Raji (cell line): Measurements from ENCODE around the gene POLR1D.

ENCODE experiments used
- POLR2A ChIP-seq: IDR thresholded peaks from 2 replicates; pipeline ENCODE4 v1.6.1; 2011; ENCODE audit warnings: low read depth, low read length, control low read depth; ENCODE audit not compliant: insufficient read depth

The POLR1D gene

GRCh38 chr13:27601803-27602202 is 19.9 kb upstream of the POLR1D start:
- no peak for TF ChIP-seq POLR2A

DNA sequence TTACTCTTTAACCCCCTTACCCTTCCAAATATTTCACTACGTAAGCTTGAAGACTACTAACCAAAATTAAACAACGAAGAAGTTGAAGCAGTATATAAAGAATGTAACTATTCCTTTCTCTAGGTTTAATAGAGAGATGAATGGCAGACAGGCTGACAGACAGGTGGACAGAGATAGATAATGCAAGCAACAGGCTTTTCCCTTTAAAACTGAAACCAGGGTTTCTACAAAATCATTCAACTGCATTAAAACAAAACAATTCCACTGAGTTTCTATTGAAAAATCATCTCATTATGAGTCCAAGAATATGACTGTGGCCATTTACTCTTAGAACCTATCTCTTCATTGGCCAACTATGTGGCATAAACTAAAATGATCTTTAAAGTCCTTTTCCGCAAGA is 16.6 kb upstream of the POLR1D start:
- TF ChIP-seq POLR2A = no peak

DNA sequence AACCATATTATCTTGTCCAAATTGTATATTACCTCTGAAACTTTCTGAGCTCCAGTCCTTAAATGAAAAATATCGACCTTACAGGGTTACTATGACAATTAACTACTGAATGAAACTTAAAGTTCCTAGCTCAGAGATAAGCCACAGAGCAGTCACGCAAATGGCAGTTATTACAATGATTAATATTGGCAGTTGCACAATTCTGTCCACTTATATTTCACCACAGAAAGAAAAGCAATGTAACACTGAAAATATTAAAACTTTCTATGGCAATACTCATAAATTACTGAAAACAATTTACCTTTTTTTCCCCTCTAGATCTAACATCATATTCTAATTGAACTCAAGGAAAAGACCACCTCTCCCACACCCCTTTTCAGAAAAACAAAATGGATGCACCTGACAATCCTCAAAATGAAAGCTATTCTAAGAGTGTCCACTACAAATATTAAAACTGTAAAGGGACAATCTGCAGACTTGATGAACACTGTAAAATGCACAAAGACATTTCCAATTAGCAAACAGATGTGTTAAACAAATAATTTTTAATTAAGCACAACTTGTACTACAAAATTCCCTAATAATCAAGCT is 16.0 kb upstream of the POLR1D start:
- no peak for TF ChIP-seq POLR2A

GRCh38 chr13:27607125-27607524 is 14.6 kb upstream of the POLR1D start:
- no peak for TF ChIP-seq POLR2A

DNA sequence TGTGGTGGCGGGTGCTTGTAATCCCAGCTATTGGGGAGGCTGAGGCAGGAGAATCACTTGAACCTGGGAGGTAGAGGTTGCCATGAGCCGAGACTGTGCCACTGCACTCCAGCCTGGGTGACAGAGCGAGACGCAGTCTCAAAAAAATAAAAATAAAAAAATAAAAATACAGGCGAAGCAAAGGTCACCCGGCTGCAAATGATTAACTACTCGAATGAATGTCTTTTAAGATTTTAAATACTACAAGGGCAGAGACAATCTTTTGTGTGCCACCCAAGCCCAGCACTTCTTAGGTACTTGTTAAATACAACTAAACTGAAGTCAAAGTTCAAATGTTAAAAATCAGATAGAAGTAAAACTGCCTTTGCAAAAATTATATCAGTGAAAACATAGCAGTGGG is 8.1 kb upstream of the POLR1D start:
- TF ChIP-seq POLR2A = no peak

DNA sequence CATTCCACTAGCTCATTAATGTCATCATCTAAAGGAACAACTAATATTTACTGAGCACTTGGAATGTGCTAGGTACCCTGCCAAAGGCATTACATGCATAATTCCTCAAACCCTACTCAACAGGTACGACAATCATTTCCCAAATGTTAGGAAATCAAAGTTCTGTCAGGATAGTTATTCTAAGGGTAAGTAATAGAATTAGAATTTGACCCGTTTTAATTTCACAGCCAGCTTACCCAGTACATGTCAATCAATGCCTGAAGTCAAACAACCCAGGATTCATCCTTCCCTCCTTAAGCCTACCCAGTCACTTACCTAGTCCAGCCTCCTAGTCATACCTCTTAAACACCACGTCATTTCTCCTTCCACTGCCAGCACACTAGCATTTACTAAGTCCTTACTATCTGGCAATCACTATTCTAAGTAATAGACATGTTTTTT is 3.8 kb upstream of the POLR1D start:
- no peak for TF ChIP-seq POLR2A

DNA sequence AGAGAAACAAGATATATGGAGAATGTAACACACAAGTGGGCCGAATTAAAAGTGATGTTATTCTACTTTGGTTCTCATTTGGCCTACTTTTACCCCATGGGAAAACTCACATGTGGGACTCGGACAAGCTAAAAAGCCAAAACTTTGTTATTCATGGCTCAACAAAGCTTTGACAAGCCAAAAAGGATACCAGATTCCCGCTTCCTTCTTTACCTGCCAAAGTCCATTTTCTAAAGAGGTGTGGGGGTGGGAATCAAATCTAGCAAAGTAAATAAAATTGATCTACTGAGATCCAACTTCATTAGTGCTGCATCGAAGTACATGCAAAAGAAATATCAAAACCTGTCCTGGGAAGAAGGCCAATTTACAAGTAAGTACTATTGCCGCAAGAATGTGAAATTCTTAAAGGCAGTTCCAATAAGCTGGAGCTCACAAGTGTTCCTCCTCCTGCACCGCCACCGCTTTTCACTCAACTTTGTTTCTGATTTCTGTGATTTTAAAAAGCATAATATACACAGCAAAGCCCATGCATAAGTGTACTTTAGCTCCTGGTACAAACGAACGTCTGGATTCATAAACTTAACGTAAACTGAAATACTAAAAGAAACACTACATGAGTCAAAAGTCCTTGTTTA is 2.5 kb upstream of the POLR1D start:
- no peak for TF ChIP-seq POLR2A

DNA sequence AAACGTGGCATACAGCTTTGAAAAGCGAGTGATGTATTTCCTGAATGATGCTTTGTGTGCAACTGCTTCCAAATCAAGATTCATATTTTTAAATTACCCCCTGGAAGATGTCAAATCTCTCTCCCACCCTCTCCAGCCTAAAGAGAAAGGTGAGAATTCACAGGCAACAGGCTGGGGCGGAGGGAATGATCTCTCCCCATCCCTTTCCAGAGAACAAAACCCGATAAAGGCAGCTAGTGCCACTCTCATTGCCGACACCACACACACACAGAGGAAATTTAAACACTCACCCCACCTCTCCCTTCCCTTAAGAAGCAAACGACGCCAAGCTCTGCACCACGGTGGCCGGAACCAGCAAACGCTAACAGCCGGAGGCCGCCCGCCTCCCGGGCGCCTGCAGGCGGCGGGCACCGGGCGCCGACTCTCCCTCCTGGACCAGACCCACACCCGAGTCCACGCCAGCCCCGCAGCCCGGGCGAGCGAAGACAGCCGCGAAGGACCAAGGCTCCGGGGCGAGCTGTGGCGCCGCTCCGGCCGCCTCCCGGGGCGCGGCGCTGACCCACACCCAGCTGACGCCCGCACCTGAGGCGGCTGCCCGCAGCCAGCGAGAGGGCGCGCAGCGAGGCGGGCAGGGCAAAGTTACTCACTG is 1.8 kb upstream of the POLR1D start:
- no peak; the same call in 1 of the 2 replicates for TF ChIP-seq POLR2A

DNA sequence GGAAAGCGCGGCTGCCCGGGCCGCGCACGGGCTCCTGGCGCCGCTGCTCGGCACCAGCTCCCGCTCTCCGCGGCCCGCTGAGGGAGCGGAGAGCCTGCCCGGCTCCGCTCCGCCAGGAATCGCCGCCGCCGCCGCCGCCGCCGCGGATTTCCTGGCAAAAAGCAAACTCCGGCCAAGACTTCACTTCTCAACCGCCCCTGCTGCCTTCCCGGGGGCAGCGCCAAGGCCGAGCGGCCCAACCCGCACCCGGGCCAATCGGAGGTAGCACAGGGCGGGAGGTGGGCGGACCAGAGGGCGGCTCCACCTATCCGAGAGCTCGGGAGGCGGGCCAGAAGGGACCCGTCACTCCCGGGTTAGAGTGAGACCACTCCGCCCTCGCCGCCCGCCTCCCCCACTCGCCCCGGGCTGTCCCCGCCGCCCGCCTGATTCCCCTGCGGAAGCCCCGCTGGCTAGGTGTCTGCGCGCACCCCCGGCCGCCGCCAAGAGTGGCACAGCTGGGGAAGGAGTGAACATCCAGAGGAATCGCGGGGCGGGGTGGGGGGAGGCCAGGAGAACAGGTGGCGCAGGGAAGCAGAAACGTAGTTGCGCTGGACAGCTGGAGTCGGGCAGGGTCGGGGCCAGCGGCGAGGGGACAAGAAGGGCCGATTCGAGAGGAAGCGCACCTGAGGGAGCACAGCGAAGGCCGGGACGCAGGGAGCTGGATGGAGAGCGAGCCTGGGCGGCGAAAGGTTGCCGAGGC is 1.1 kb upstream of the POLR1D start, which contains the start of gene LNX2:
LNX2 (minus strand) TSS at position 153 of the 739 bp plus-strand sequence. CDS start 38,826 bp downstream, outside the sequence.
- peak; percentile 56 for TF ChIP-seq POLR2A

- TF ChIP-seq POLR2A = no peak
Measured at GRCh38 chr13:27621116-27621365, 651 bp upstream of the POLR1D start.

DNA sequence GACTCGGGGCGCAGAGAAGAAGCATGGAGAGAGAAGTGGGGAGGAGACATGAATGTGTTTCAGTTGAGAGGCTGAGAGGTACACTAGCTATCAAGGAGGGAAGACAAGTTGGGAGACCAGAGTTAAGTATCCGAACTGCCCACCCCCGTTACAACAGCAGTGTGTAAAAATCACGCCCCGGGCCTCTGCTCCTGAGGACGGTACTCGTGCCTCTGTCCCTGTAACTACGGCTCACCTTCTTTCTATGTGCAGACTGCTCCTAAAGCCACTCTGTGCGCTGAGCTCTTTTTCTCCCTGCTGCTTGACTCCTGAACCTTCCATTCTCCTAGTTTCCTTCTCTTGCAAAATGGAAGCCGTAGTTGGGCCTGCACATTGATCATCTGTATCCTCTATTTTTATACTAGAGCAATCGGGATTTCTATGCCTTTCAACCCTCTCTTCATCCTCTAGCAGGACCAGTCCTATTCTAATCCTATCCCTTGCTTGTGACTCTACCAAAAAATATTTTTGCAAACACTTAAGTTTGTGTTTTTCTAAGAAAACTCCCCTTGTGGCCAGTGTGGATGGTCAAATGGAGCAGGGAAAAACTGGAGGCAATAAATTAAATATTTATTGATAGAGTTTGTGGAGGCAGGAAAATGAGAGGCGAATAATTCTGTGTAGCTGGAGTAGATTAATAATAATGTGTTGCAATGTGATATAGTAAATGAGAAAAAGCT is 569 bp downstream of the POLR1D start:
- no peak for TF ChIP-seq POLR2A

GRCh38 chr13:27622881-27623280 is 1.2 kb downstream of the POLR1D start:
- no peak for TF ChIP-seq POLR2A

- no peak for TF ChIP-seq POLR2A
Measured at GRCh38 chr13:27624071-27624470, 2.4 kb downstream of the POLR1D start.

GRCh38 chr13:27625839-27626238 is 4.1 kb downstream of the POLR1D start:
- no peak for TF ChIP-seq POLR2A

- no peak for TF ChIP-seq POLR2A
Measured at GRCh38 chr13:27627380-27627779, 5.7 kb downstream of the POLR1D start.
